GM18505 (cell line): Measurements from ENCODE around the gene AUNIP.

Experiments used
- ATAC-seq: cut with Tn5 transposase; IDR thresholded peaks from one replicate; pipeline ENCODE4 v1.9.1; 2021; ENCODE audit not compliant: unreplicated experiment
- POLR2A ChIP-seq: IDR thresholded peaks from 4 replicates; pipeline ENCODE4 v1.6.1; 2011; ENCODE audit warnings: borderline replicate concordance; ENCODE audit not compliant: insufficient read depth, insufficient read length; ENCODE audit errors: extremely low read depth

The AUNIP gene

GRCh38 chr1:25867210-25867991 is 8.1 kb upstream of the AUNIP start:
- no peak for TF ChIP-seq POLR2A
- ATAC-seq = no peak

GRCh38 chr1:25866288-25866687 is 7.0 kb upstream of the AUNIP start:
- no peak for TF ChIP-seq POLR2A
- no peak for ATAC-seq

GRCh38 chr1:25864434-25864833 is 5.2 kb upstream of the AUNIP start:
- TF ChIP-seq POLR2A = no peak
- ATAC-seq = no peak

- no peak for ATAC-seq
- TF ChIP-seq POLR2A = no peak
These were observed 4.4 kb upstream of the AUNIP start for GRCh38 chr1:25863486-25864262.

- ATAC-seq = no peak
- no peak for TF ChIP-seq POLR2A
These were observed 3.7 kb upstream of the AUNIP start for GRCh38 chr1:25862785-25863485.

- no peak for TF ChIP-seq POLR2A
- ATAC-seq = no peak
These were observed 2.3 kb upstream of the AUNIP start for GRCh38 chr1:25861316-25862286.

- no peak for ATAC-seq
- no peak for TF ChIP-seq POLR2A
These were observed 763 bp downstream of the AUNIP start for GRCh38 chr1:25858494-25858893.

GRCh38 chr1:25856856-25857255 is 2.4 kb downstream of the AUNIP start:
- no peak for ATAC-seq
- TF ChIP-seq POLR2A = no peak

- TF ChIP-seq POLR2A = no peak
These were observed 4.7 kb downstream of the AUNIP start for GRCh38 chr1:25854554-25854953.

GRCh38 chr1:25848531-25848930 is 10.7 kb downstream of the AUNIP start:
- no peak for TF ChIP-seq POLR2A
- no peak for ATAC-seq

More at GRCh38 chr1:25854554-25854953, 4.7 kb downstream of the AUNIP start:
- ATAC-seq = no peak

- TF ChIP-seq POLR2A = no peak
- ATAC-seq = no peak
These were observed 11.3 kb downstream of the AUNIP start for GRCh38 chr1:25847929-25848328.

- TF ChIP-seq POLR2A = no peak
- ATAC-seq = no peak
These were observed 13.6 kb downstream of the AUNIP start for GRCh38 chr1:25845664-25846063.
